DND-41 (cell line): Measurements from ENCODE around the gene GABARAP.

Source experiments
- ATAC-seq: fragments of 200-7000 bp; cut with Tn5 transposase; 3 replicates; pipeline ENCODE4 v1.9.1; 2021; ENCODE audit warnings: low read depth; ENCODE audit not compliant: insufficient read depth
- DNase-seq: peaks from one replicate; pipeline ENCODE4 v3.0.0-alpha.2; 2020
- H2AFZ ChIP-seq: 2 replicates; pipeline ENCODE4 v1.6.0; 2012; ENCODE audit warnings: low read depth, low read length
- H3K27ac ChIP-seq: 2 replicates; pipeline ENCODE4 v1.5.1; 2012; ENCODE audit warnings: low read length, inconsistent platforms
- H3K27me3 ChIP-seq: fragments of 200-600 bp; sonication (generic); 2 replicates; pipeline ENCODE4 v1.6.0; 2012; ENCODE audit warnings: low read length, mild to moderate bottlenecking, inconsistent platforms; ENCODE audit not compliant: insufficient read depth, poor library complexity
- H3K36me3 ChIP-seq: 2 replicates; pipeline ENCODE4 v1.5.1; 2012; ENCODE audit warnings: low read length, inconsistent platforms; ENCODE audit not compliant: insufficient read depth
- H3K4me1 ChIP-seq: 2 replicates; pipeline ENCODE4 v1.5.1; 2012; ENCODE audit warnings: mild to moderate bottlenecking, low read length; ENCODE audit not compliant: insufficient read depth
- H3K4me2 ChIP-seq: 2 replicates; pipeline ENCODE4 v1.6.0; 2012; ENCODE audit warnings: mild to moderate bottlenecking, moderate library complexity, low read length, inconsistent platforms; ENCODE audit not compliant: insufficient read depth
- H3K4me3 ChIP-seq, 2 experiments: fragments of 200-600 bp in 1 of 2; shearing (Covaris generic) in 1 of 2; 2 replicates each; pipeline ENCODE4 v1.5.1; 2012 to 2016; ENCODE audit warnings: inconsistent platforms in 2 of 2, low read length in 2 of 2, mild to moderate bottlenecking in 2 of 2, low read depth in 1 of 2, moderate library complexity in 1 of 2
- H3K79me2 ChIP-seq: 2 replicates; pipeline ENCODE4 v1.6.0; 2012; ENCODE audit warnings: low read length, inconsistent platforms; ENCODE audit not compliant: insufficient read depth
- H3K9ac ChIP-seq: 2 replicates; pipeline ENCODE4 v1.6.0; 2012; ENCODE audit warnings: low read depth, mild to moderate bottlenecking, inconsistent platforms, low read length, moderate library complexity
- H3K9me3 ChIP-seq: 2 replicates; pipeline ENCODE4 v1.5.1; 2012; ENCODE audit warnings: low read length, moderate library complexity, mild to moderate bottlenecking, inconsistent platforms; ENCODE audit not compliant: insufficient read depth, severe bottlenecking
- H4K20me1 ChIP-seq: 2 replicates; pipeline ENCODE4 v1.6.0; 2012; ENCODE audit warnings: low read length; ENCODE audit not compliant: insufficient read depth
- EZH2 ChIP-seq: IDR thresholded peaks from 3 replicates; pipeline ENCODE4 v1.6.1; 2012; ENCODE audit warnings: borderline replicate concordance, low read depth, mild to moderate bottlenecking, moderate library complexity, low read length, inconsistent platforms; ENCODE audit not compliant: severe bottlenecking
- TF ChIP-seq, protein P1 (sequence below): IDR thresholded peaks from 2 replicates; pipeline ENCODE4 v1.5.1; 2012; ENCODE audit warnings: borderline replicate concordance, low read length, moderate library complexity, mild to moderate bottlenecking; ENCODE audit not compliant: poor library complexity, severe bottlenecking; ENCODE audit errors: extremely low read depth

The GABARAP gene

DNA sequence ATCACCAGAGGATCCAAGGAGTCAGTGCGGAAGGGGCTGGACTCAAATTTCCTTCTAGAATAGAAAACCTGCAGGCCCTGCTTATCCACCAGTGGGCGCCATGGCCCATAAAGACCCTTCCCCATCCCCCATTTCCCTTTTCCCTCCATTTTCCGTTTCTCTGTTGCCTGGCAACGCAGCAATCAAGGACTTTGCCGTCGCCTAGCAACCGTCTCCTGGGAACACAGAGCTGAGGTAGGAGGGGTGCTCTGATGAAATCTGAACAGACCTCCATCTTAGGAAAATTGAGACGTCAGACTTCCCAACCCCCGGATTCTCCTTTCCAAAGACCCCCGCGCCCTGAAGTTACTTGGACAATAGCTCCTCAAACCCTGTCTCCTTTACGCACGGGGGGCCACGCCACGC is 28.4 kb downstream of the GABARAP start:
- peak; percentile 6 for ATAC-seq
- H4K20me1 ChIP-seq: no peaks in the 10 kb centered on the region
- no peaks in the 10 kb centered on the region for H3K27me3 ChIP-seq
- H3K4me1 ChIP-seq: peaks cover 54% of the 10 kb centered on the region
- peak overlapping the region; percentile 72 for H3K27ac ChIP-seq
- H3K4me2 ChIP-seq: peak overlapping the region; percentile 71
- peak; percentile 86 for DNase-seq
- no peaks in the 10 kb centered on the region for H3K9me3 ChIP-seq
- H3K36me3 ChIP-seq: no peaks in the 10 kb centered on the region
- H3K4me3 ChIP-seq: peak overlapping the region in 1 of 2 experiments; percentile 56; a peak in 3 of 4 replicates
- peak overlapping the region; percentile 57 for H2AFZ ChIP-seq
- H3K79me2 ChIP-seq: peaks cover 21% of the 10 kb centered on the region
- no peak for TF ChIP-seq EZH2
- TF ChIP-seq, protein P1, sequence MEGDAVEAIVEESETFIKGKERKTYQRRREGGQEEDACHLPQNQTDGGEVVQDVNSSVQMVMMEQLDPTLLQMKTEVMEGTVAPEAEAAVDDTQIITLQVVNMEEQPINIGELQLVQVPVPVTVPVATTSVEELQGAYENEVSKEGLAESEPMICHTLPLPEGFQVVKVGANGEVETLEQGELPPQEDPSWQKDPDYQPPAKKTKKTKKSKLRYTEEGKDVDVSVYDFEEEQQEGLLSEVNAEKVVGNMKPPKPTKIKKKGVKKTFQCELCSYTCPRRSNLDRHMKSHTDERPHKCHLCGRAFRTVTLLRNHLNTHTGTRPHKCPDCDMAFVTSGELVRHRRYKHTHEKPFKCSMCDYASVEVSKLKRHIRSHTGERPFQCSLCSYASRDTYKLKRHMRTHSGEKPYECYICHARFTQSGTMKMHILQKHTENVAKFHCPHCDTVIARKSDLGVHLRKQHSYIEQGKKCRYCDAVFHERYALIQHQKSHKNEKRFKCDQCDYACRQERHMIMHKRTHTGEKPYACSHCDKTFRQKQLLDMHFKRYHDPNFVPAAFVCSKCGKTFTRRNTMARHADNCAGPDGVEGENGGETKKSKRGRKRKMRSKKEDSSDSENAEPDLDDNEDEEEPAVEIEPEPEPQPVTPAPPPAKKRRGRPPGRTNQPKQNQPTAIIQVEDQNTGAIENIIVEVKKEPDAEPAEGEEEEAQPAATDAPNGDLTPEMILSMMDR: peak; percentile 90
- peak overlapping the region; percentile 45 for H3K9ac ChIP-seq

DNA sequence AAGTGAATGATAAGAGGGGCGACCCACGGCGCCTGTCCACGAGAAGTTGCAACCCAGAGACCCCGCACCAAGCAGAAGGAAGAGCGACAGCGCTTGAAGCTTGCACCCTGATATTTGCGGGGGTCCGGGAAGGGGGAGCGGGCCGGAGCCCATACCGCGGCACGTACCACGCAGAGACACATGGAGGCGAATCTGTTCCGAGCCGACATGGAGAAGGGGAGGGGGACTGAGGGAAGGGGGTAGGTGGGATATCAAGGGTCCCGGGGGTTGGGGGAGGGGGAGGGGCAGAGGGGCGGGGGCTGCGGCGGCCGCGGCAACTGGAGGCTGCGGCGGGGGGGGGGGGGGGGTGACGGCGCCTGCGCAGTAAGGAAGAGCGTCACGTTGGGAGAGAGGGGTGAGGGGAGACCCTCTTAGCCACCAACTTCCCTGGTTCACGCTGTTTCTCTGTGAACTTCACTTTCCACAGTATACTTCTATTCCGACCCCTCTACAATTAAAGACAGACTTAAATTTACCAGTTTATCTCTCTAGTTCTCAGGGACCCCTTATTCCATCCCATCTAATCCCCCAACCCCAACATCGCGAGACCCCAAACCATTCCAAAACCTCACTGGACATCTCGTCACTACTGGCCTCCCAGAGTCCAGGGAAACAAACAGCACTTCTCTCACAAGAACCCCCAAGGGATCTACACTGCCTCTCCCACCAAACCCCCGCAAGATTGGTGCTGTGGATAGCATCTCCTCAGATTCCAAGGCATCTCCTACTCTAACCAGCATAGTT is 30.6 kb downstream of the GABARAP start:
- Histone ChIP-seq H3K9me3 (no peaks in the 10 kb centered on the region), H3K79me2 (peaks cover 17% of the 10 kb centered on the region), H2AFZ (no peak overlapping the region), H3K4me3 (no peak overlapping the region), H4K20me1 (no peaks in the 10 kb centered on the region), H3K36me3 (no peaks in the 10 kb centered on the region), H3K27ac (no peak overlapping the region), H3K4me1 (peaks cover 36% of the 10 kb centered on the region), H3K9ac (no peak overlapping the region), H3K4me2 (no peak overlapping the region), H3K27me3 (no peaks in the 10 kb centered on the region)
- DNase-seq (no peak), ATAC-seq (no peak)
- no peak for TF ChIP-seq EZH2
- TF ChIP-seq, protein P1: no peak

DNA sequence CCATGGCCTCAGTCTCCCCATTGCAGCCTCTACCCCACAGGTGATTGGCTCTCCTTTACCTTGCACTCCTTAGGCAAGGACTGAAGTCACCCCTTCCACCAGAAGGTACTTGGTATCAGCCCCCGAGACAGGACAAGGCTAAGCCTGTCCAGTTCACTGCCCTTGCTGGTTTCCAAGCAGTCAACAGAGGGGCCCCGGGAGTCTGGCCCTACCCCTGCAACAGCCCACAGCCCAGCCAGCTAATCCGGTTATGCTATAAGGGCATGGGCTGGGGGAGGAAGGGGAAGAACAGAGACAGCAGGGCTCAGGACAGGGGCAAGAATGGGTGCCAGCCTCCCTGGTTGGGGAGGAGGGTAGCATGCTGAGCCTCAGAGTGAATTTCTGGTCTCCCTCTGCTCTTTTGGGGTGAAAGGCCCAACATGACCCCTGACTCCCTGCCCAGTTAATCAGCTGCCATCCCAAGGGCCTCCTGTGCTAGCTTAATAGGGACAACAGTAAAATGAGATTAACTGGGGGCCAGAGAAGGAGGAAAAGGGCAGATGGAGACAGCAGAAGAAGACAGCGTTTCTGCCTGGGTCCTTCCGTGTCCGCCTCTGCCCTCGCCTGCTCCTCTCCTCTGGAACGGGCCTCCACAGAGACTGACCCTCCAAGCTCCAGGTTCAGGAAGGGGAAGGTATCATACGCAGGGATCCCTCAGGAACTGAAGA is 33.3 kb downstream of the GABARAP start:
- TF ChIP-seq, protein P1: no peak
- no peak for TF ChIP-seq EZH2
- H3K9ac ChIP-seq: no peak overlapping the region

More for the DNA sequence above, 33.3 kb downstream of the GABARAP start:
- ATAC-seq (no peak), DNase-seq (no peak)
- Histone ChIP-seq H3K27ac (no peak overlapping the region), H2AFZ (no peak overlapping the region), H3K27me3 (no peaks in the 10 kb centered on the region), H3K9me3 (no peaks in the 10 kb centered on the region), H3K4me1 (peaks cover 26% of the 10 kb centered on the region), H3K4me2 (no peak overlapping the region), H3K4me3 (no peak overlapping the region), H4K20me1 (no peaks in the 10 kb centered on the region), H3K36me3 (no peaks in the 10 kb centered on the region; the same call in 1 of the 2 replicates), H3K79me2 (peaks cover 8% of the 10 kb centered on the region)
